HCEC 1CT (cell line): ENCODE measurements around the gene TBRG1.
A peak's percentile ranks its signal among the peaks of the same experiment; 100 is the strongest.

Source experiments
- DNase-seq: peaks from one replicate; pipeline ENCODE4 v3.0.0-alpha.2; 2017

Gene TBRG1

GRCh38 chr11:124623861-124624525 is 1.3 kb downstream of the TBRG1 start:
- DNase-seq, result peak; percentile 36

GRCh38 chr11:124625504-124626168 is 3.0 kb downstream of the TBRG1 start:
- no peak for DNase-seq

- DNase-seq, result peak; percentile 55
Measured at GRCh38 chr11:124627546-124627945, 4.9 kb downstream of the TBRG1 start.

GRCh38 chr11:124629961-124630360 is 7.3 kb downstream of the TBRG1 start:
- DNase-seq, result no peak

GRCh38 chr11:124633355-124633754 is 10.7 kb downstream of the TBRG1 start:
- peak; percentile 25 for DNase-seq

- no peak for DNase-seq
Measured at GRCh38 chr11:124635932-124636331, 13.3 kb downstream of the TBRG1 start.

- no peak for DNase-seq
Measured at GRCh38 chr11:124638500-124638899, 15.8 kb downstream of the TBRG1 start.

GRCh38 chr11:124639186-124639585 is 16.5 kb downstream of the TBRG1 start:
- DNase-seq, result no peak

- no peak for DNase-seq
Measured at GRCh38 chr11:124640666-124641065, 18.0 kb downstream of the TBRG1 start.

- DNase-seq, result no peak
Measured at GRCh38 chr11:124642628-124643027, 20.0 kb downstream of the TBRG1 start.

GRCh38 chr11:124643042-124643604 is 20.5 kb downstream of the TBRG1 start:
- no peak for DNase-seq

GRCh38 chr11:124643605-124644425 is 21.2 kb downstream of the TBRG1 start:
- peak; percentile 69 for DNase-seq

- DNase-seq, result peak; percentile 79
Measured at GRCh38 chr11:124644426-124645280, 22.0 kb downstream of the TBRG1 start.

GRCh38 chr11:124646148-124646547 is 23.5 kb downstream of the TBRG1 start:
- DNase-seq, result no peak

GRCh38 chr11:124648610-124649009 is 25.9 kb downstream of the TBRG1 start:
- DNase-seq, result no peak

GRCh38 chr11:124656774-124657630 is 34.3 kb downstream of the TBRG1 start:
- DNase-seq, result no peak

GRCh38 chr11:124657904-124658303 is 35.2 kb downstream of the TBRG1 start:
- no peak for DNase-seq

- DNase-seq, result no peak
Measured at GRCh38 chr11:124658501-124658900, 35.8 kb downstream of the TBRG1 start.

- DNase-seq, result no peak
Measured at GRCh38 chr11:124658986-124659385, 36.3 kb downstream of the TBRG1 start.

GRCh38 chr11:124661553-124661952 is 38.9 kb downstream of the TBRG1 start:
- DNase-seq, result no peak

- no peak for DNase-seq
Measured at GRCh38 chr11:124662106-124662505, 39.4 kb downstream of the TBRG1 start.
